Upper lobe of right lung (tissue), 1 donor: Measurements from ENCODE around the gene CDK4. TPM values are rescaled to one million over a fixed set of nuclear protein-coding genes. Genes with fewer than 3 reads are reported as not detected.

Experiments used
- ATAC-seq: fragments of 200-7000 bp; cut with Tn5 transposase; one replicate; pipeline ENCODE4 v1.9.1; 2020; ENCODE audit warnings: mild to moderate bottlenecking, moderate library complexity
- DNase-seq: peaks from one replicate; pipeline ENCODE4 v3.0.0-alpha.2; 2020
- H3K27ac ChIP-seq: fragments of 200-600 bp; one replicate; pipeline ENCODE4 v1.8.0; 2022
- H3K27me3 ChIP-seq: fragments of 200-600 bp; one replicate; pipeline ENCODE4 v1.8.0; 2022; ENCODE audit warnings: mild to moderate bottlenecking
- H3K36me3 ChIP-seq: fragments of 200-600 bp; one replicate; pipeline ENCODE4 v1.8.0; 2022
- H3K4me1 ChIP-seq: fragments of 200-600 bp; one replicate; pipeline ENCODE4 v1.8.0; 2022
- H3K4me3 ChIP-seq: fragments of 200-600 bp; one replicate; pipeline ENCODE4 v1.8.0; 2022; ENCODE audit warnings: mild to moderate bottlenecking
- H3K9me3 ChIP-seq: fragments of 200-600 bp; one replicate; pipeline ENCODE4 v1.8.0; 2022
- intact Hi-C: fragments of 100-400 bp; cut with DNase I; formaldehyde crosslinking; loops from one replicate; pipeline ENCODE4 v1.11.0; 2022
- total RNA-seq: library from RNA; stranded (reverse); fragmentation: NEBNext Ultra II Directional; extraction: Animal tissue kit (Norgen Biotek cat#: 25700); gene quantifications from one replicate; pipeline ENCODE4 v1.2.1, GENCODE V29; 2021
- TF ChIP-seq, protein P1 (sequence below): fragments of 200-600 bp; IDR thresholded peaks from one replicate; pipeline ENCODE4 v1.8.0; 2022; ENCODE audit warnings: antibody characterized with exemption
- donor health status: DM: no; HTN: yes; CAD: no; lungs with severe emphysema.

The CDK4 gene
- total RNA-seq, 1 donor from 2014 or later, result 77.6 TPM

GRCh38 chr12:57766464-57767304, 14.6 kb upstream of the CDK4 start, which contains the start of gene CYP27B1:
CYP27B1 (minus strand) TSS chr12:57767078; CDS start chr12:57767041, 37 bp downstream.
- peak; percentile 21 for ATAC-seq

DNA sequence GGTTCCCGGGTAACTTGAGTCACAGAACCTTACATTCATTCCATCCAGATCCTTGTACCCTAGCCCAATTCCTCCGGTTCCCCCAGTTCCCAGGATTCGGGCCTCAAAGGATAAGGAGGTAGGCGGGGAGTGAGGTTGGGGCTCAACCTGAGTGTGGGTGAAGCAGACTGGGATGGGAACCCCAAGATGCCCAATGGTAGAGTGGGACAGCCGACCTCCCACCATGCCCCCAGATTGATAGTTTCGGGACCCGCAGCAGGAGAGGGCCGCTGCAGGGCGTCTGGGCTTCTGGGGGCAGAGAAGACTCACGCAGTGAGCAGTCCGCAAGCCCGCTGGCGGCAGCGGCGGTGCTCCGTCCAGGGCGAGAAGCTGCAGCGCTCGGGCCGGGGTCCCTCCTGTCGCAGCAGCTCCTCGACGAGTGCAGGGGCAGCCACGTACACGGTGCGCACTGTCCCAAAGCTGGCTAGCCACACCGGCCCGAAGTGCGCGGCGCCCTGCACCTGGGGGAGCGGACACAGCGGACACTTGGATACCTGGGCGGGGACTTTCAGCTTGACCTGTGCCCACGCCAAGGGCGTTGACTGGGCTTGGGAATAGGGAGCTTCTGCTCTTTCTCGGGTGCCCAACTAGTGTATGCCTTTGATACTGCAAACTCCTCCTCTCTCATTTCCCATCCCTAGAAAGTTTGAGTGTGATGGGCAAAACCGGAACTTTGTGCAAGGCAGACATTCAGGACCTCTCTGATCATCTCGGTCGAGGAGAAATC, 13.8 kb upstream of the CDK4 start:
- DNase-seq (no peak), ATAC-seq (peak; percentile 21)
- Histone ChIP-seq H3K27ac (no peak overlapping the region), H3K4me3 (peak overlapping the region; percentile 54), H3K4me1 (peaks cover 31% of the 10 kb centered on the region), H3K27me3 (peaks cover 46% of the 10 kb centered on the region), H3K9me3 (no peaks in the 10 kb centered on the region), H3K36me3 (peaks cover 24% of the 10 kb centered on the region)
- TF ChIP-seq, protein P1, sequence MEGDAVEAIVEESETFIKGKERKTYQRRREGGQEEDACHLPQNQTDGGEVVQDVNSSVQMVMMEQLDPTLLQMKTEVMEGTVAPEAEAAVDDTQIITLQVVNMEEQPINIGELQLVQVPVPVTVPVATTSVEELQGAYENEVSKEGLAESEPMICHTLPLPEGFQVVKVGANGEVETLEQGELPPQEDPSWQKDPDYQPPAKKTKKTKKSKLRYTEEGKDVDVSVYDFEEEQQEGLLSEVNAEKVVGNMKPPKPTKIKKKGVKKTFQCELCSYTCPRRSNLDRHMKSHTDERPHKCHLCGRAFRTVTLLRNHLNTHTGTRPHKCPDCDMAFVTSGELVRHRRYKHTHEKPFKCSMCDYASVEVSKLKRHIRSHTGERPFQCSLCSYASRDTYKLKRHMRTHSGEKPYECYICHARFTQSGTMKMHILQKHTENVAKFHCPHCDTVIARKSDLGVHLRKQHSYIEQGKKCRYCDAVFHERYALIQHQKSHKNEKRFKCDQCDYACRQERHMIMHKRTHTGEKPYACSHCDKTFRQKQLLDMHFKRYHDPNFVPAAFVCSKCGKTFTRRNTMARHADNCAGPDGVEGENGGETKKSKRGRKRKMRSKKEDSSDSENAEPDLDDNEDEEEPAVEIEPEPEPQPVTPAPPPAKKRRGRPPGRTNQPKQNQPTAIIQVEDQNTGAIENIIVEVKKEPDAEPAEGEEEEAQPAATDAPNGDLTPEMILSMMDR, result no peak
- intact Hi-C loops, result no loop called here

More at GRCh38 chr12:57766464-57767304, 14.6 kb upstream of the CDK4 start, which contains the start of gene CYP27B1:
- Histone ChIP-seq H3K4me3 (peak within 1 kb of the TSS; percentile 54), H3K36me3 (peaks cover 24% of the 10 kb centered on the region), H3K27ac (no peak within 1 kb of the TSS), H3K9me3 (no peaks in the 10 kb centered on the region), H3K27me3 (peaks cover 46% of the 10 kb centered on the region), H3K4me1 (peaks cover 37% of the 10 kb centered on the region)
- intact Hi-C loops, result no loop called here
- DNase-seq, result peak; percentile 77
- TF ChIP-seq, protein P1, result no peak

DNA sequence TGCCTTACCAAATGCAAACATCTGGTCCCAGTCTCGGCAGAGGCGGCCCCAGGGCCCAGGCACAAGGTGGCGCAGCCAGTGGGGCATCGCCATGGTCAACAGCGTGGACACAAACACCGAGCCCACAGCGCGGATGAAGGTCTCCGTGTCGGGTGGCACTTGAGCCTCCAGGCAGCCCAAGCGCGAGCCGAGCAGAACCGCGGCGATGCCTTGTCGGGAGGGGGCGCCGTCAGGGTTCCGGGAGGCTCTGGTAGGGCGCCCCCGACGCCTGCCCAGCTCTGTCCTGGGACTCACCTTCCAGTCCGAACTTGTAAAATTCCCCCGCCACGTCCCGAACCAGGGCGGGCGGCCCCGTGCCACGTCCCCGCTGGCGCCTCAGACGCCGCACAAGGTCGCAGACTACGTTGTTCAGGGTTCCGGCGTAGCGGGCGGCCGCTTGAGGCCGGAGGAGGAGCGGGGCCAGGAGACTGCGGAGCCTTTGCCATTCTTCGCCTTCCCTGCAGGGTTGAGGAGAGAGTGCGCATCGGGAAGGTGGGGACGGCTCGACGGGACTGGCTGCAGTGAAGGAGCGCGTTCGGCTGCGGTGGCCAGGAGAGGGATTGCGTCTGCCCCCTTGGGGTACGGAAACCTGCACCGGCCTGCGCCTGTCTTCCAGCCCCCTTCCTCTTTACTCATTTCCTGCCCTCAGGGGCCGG, 13.0 kb upstream of the CDK4 start:
- H3K27ac ChIP-seq, result no peak overlapping the region
- no peaks in the 10 kb centered on the region for H3K9me3 ChIP-seq
- peaks cover 46% of the 10 kb centered on the region for H3K27me3 ChIP-seq
- TF ChIP-seq, protein P1, result peak; percentile 36
- intact Hi-C loops, result no loop called here
- H3K36me3 ChIP-seq, result peaks cover 16% of the 10 kb centered on the region
- ATAC-seq, result peak; percentile 64
- peak overlapping the region; percentile 54 for H3K4me3 ChIP-seq
- DNase-seq, result peak; percentile 79
- peaks cover 27% of the 10 kb centered on the region for H3K4me1 ChIP-seq

GRCh38 chr12:57764662-57765002, 12.5 kb upstream of the CDK4 start:
- Histone ChIP-seq H3K27ac (no peak overlapping the region), H3K27me3 (peaks cover 46% of the 10 kb centered on the region), H3K9me3 (no peaks in the 10 kb centered on the region), H3K4me3 (peak overlapping the region; percentile 54), H3K4me1 (peaks cover 27% of the 10 kb centered on the region), H3K36me3 (peaks cover 13% of the 10 kb centered on the region)
- intact Hi-C loops, result no loop called here
- peak; percentile 59 for ATAC-seq
- peak; percentile 72 for DNase-seq
- TF ChIP-seq, protein P1, result no peak

DNA sequence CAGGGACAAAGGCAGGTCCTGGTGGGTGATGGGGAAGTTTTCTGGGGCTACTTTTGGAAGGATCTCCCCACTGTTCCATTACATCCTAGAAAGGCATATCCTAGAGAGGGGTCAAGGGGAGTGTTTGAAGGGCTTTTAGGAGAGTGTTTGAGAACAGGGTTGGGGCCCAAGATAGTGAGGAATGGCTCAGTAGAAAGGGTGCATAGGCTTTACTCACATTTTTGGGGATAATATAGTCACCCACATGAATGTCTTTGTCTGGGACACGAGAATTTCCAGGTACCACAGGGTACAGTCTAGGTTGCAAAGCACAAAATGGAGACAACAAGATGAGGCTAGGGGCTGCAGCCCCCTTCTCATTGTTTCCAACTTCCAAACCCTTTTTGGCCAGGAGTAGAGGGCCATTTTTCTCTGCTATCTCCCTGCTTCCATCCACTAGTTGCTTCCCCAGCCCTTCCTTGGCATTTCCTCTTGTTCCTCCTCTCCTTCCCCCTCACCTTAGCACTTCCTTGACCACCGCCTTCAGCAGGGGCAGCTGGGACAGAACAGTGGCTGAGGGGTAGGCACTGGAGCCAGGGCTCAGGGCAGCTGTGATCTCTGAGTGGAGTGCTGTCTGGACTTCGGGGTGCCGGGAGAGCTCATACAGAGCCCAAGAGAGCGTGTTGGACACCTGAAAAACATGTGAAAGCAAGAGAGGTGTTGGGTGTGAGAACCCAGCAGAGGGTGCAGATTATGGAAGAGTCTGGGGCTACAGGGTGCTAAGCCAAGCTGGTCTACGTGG, 12.0 kb upstream of the CDK4 start:
- DNase-seq (no peak), ATAC-seq (no peak)
- Histone ChIP-seq H3K4me1 (peaks cover 27% of the 10 kb centered on the region), H3K9me3 (no peaks in the 10 kb centered on the region), H3K27ac (no peak overlapping the region), H3K36me3 (peaks cover 9% of the 10 kb centered on the region), H3K27me3 (peaks cover 46% of the 10 kb centered on the region), H3K4me3 (no peak overlapping the region)
- TF ChIP-seq, protein P1, result no peak
- intact Hi-C loops, result no loop called here
